Gastroesophageal sphincter (tissue), 3 donors: ENCODE results near the gene CDYL.

Source experiments
- POLR2A ChIP-seq, 2 donors: fragments of 450-650 bp; IDR thresholded peaks; one replicate each; pipeline ENCODE4 v1.6.1; 2017; ENCODE audit warnings: antibody characterized with exemption in 2 of 2, mild to moderate bottlenecking in 2 of 2, moderate library complexity in 1 of 2
- POLR2AphosphoS5 ChIP-seq: sonication (generic); formaldehyde crosslinking; IDR thresholded peaks from one replicate; pipeline ENCODE4 v1.6.1; 2017; ENCODE audit warnings: antibody characterized with exemption
- TF ChIP-seq, protein P1 (sequence below), 4 experiments: fragments of 200-600 bp in 2 of 4; fragments of 450-650 bp in 2 of 4; sonication (generic) in 1 of 4; IDR thresholded peaks; one replicate each; pipeline ENCODE4 v1.5.1; 2017 to 2019; ENCODE audit warnings: antibody characterized with exemption in 4 of 4, mild to moderate bottlenecking in 2 of 4, moderate library complexity in 2 of 4

DNA sequence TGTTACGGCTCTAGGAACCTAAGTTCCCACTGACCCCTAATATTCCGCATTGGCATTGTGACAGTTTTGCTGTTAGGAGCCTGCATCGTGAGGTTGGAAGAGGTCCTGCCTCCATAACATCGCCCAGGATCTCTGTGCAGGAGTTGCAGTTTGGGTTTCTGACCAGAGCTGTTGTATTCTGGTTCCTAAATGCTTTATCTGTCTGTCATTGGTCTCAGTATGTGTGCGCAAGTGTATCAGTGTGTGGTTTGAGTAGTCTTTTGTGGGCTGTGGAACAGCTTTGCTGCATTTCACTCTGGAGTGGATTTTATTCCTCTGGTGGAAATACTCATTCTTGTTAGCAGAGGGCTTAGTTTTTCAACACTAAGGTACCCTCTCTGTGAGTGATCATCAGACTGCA lies 95.6 kb downstream of the CDYL start:
- TF ChIP-seq, protein P1, sequence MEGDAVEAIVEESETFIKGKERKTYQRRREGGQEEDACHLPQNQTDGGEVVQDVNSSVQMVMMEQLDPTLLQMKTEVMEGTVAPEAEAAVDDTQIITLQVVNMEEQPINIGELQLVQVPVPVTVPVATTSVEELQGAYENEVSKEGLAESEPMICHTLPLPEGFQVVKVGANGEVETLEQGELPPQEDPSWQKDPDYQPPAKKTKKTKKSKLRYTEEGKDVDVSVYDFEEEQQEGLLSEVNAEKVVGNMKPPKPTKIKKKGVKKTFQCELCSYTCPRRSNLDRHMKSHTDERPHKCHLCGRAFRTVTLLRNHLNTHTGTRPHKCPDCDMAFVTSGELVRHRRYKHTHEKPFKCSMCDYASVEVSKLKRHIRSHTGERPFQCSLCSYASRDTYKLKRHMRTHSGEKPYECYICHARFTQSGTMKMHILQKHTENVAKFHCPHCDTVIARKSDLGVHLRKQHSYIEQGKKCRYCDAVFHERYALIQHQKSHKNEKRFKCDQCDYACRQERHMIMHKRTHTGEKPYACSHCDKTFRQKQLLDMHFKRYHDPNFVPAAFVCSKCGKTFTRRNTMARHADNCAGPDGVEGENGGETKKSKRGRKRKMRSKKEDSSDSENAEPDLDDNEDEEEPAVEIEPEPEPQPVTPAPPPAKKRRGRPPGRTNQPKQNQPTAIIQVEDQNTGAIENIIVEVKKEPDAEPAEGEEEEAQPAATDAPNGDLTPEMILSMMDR (IDR thresholded peaks at IDR 0.05), result no peak
- TF ChIP-seq POLR2A (IDR thresholded peaks at IDR 0.05) (no peak), POLR2AphosphoS5 (no peak)
